ENCODE results near the gene FNTB. TPM values are rescaled to one million over a fixed set of nuclear protein-coding genes. Genes with fewer than 3 reads are reported as not detected.

Gene FNTB
- total and polyA plus RNA-seq, 8 donors: 4.6 to 9.5 (median 6.7) TPM

DNA sequence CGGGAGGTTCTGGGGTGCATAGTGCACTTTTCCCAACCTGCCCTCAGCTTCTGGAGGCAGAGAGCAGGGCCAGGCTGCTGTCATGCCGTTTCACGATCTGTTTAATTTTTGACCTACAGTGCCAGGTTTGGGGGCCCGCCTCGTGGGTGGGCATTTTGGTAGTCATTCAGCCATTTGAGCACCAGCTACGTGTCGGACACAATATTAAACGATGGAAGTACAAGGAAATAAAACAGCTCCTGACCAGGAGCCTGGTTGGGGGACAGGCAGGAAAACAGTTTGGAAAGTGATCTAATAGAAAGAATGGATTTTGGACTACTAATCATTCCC, 708 bp downstream of the FNTB start:
- Histone ChIP-seq H3K9me3 (no peaks in the 10 kb centered on the region), H3K27ac (peak overlapping the region; percentile 60 to 91 (median 74)), H3K4me3 (peak overlapping the region; percentile 32 to 69 (median 62)), H3K4me1 (peaks cover 7 to 16% (median 10%) of the 10 kb centered on the region in 3 donors), H3K27me3 (no peaks in the 10 kb centered on the region), H3K36me3 (no peaks in the 10 kb centered on the region)
- no peak for DNase-seq
- TF ChIP-seq CTCF (IDR thresholded peaks at IDR 0.05): no peak
- intact Hi-C loops (cut with DNase I): loop anchor here in 1 of 3 donors (10.0 kb wide), 1 partner anchor 163 kb away; no protein-coding TSS in a partner anchor
- no peak for FAIRE-seq
- WGBS, 2 donors: 0% methylated on average over 8 of the region's 8 CpGs
- peak in 1 of 4 donors; percentile 1 for ATAC-seq

GRCh38 chr14:64990296-64990695, 3.6 kb downstream of the FNTB start:
- H3K27me3 ChIP-seq: no peaks in the 10 kb centered on the region
- no peaks in the 10 kb centered on the region for H3K9me3 ChIP-seq
- ATAC-seq (no peak), FAIRE-seq (no peak), DNase-seq (no peak)
- peaks cover 7 to 12% (median 10%) of the 10 kb centered on the region in 3 donors for H3K4me1 ChIP-seq
- 82 to 97% methylated on average over 3 of the region's 3 CpGs for WGBS, 2 donors
- no peaks in the 10 kb centered on the region for H3K36me3 ChIP-seq
- no peak overlapping the region for H3K4me3 ChIP-seq
- TF ChIP-seq CTCF (IDR thresholded peaks at IDR 0.05): no peak
- H3K27ac ChIP-seq: no peak overlapping the region
- intact Hi-C loops (cut with DNase I): no loop called here

- no peak for ATAC-seq
- no peak for FAIRE-seq
- DNase-seq: no peak
- Histone ChIP-seq H3K4me3 (no peak overlapping the region), H3K9me3 (no peaks in the 10 kb centered on the region), H3K27ac (no peak overlapping the region), H3K27me3 (no peaks in the 10 kb centered on the region), H3K4me1 (peaks cover 7 to 12% (median 10%) of the 10 kb centered on the region in 3 donors), H3K36me3 (no peaks in the 10 kb centered on the region)
- WGBS, 2 donors: 45 to 46% methylated on average over 4 of the region's 4 CpGs
- intact Hi-C loops (cut with DNase I): no loop called here
- TF ChIP-seq CTCF (IDR thresholded peaks at IDR 0.05): no peak
Observed at GRCh38 chr14:64990939-64991338, 4.2 kb downstream of the FNTB start.

DNA sequence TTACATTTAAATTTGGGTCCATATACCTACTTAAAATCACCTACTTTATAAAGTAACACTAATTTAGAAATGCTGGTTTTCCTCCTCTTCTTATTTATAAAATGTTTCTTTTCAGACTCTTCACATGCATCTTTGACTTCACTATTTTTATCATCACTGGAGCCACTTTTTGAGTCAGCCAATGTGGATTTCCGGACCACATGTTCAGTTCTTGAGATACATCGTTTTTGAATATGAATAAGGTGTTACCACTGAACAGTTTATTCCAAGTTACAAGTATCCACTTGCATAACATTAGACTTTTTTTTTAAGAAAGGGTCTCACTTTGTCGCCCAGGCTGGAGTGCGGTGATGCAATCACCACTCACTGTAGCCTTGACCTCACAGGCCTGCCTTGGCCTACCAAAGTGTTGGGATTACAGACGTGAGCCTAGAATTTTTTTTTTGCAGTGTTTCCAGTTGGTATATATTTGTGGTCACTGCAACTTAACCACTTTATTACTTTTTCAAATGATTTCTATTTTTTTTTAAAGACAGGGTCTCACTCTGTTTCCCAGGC, 5.7 kb downstream of the FNTB start:
- FAIRE-seq (no peak), ATAC-seq (no peak), DNase-seq (no peak)
- H3K27me3 ChIP-seq: no peaks in the 10 kb centered on the region
- peaks cover 7 to 12% (median 10%) of the 10 kb centered on the region in 3 donors for H3K4me1 ChIP-seq
- H3K36me3 ChIP-seq: no peaks in the 10 kb centered on the region
- intact Hi-C loops (cut with DNase I): no loop called here
- H3K4me3 ChIP-seq: no peak overlapping the region
- 84 to 87% methylated on average over 5 of the region's 5 CpGs for WGBS, 2 donors
- no peak overlapping the region for H3K27ac ChIP-seq
- no peak for TF ChIP-seq CTCF (IDR thresholded peaks at IDR 0.05)
- H3K9me3 ChIP-seq: no peaks in the 10 kb centered on the region

DNA sequence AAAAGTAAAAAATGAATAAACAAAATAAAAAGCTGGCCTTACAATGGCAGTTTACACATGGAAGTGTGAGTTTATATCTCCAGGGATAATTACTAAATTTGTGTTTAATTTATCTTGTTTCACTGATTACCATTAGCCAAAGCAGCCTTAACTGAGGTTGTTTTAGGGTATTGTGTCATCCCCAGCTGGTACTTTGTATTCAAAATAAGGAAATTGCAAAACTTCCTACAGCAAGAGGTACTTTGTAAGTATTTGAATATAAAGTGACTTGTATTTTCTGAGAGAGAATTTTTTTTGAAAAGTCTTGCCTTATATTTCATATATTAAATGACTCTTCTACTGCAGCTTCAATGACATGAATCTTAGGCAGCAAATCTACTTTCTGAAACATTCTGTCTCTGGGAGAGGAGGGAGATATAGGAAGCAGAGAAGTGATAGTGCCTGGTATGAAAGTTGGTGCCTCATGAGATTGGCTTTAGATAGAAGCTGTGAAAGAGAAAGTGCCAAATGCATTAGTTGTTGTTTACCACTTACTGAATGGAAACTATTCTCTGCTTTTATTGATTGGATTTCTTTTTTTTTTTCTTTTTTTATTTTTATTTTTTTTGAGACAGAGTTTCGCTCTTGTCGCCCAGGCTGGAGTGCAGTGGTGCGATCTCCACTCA, 6.7 kb downstream of the FNTB start:
- Histone ChIP-seq H3K4me1 (peaks cover 0 to 6% (median 2%) of the 10 kb centered on the region in 3 donors), H3K9me3 (no peaks in the 10 kb centered on the region), H3K4me3 (no peak overlapping the region), H3K36me3 (no peaks in the 10 kb centered on the region), H3K27ac (no peak overlapping the region), H3K27me3 (no peaks in the 10 kb centered on the region)
- 97 to 100% methylated on average over 3 of the region's 3 CpGs for WGBS, 2 donors
- DNase-seq (no peak), ATAC-seq (no peak), FAIRE-seq (no peak)
- intact Hi-C loops (cut with DNase I): no loop called here
- no peak for TF ChIP-seq CTCF (IDR thresholded peaks at IDR 0.05)

Data from pancreas (tissue), 10 donors.